GM19025 (cell line): ENCODE data around the gene IGFBP3.
"Not testable (repeated sequence)": the region's sequence is repeated elsewhere in the genome, so short reads cannot be mapped to it uniquely, and the experiment has no call there.

ENCODE experiments used
- ATAC-seq: cut with Tn5 transposase; IDR thresholded peaks from one replicate; pipeline ENCODE4 v1.9.1; 2021; ENCODE audit warnings: mild to moderate bottlenecking, low read depth, moderate library complexity; ENCODE audit not compliant: unreplicated experiment

The IGFBP3 gene

GRCh38 chr7:45920502-45921380, at the start of gene IGFBP3:
TSS of gene IGFBP3 (minus strand) at chr7:45921272. CDS start at chr7:45921140, 132 bp downstream.
- no peak for ATAC-seq

GRCh38 chr7:45970454-45970853, 49.4 kb upstream of the IGFBP3 start:
- ATAC-seq: no peak

- ATAC-seq: no peak
Observed at GRCh38 chr7:45969940-45970339, 48.9 kb upstream of the IGFBP3 start.

GRCh38 chr7:45968856-45969541, 47.9 kb upstream of the IGFBP3 start:
- ATAC-seq: no peak

GRCh38 chr7:45968312-45968711, 47.2 kb upstream of the IGFBP3 start:
- no peak for ATAC-seq

GRCh38 chr7:45967591-45968157, 46.6 kb upstream of the IGFBP3 start:
- no peak for ATAC-seq

- no peak for ATAC-seq
Observed at GRCh38 chr7:45962861-45963260, 41.8 kb upstream of the IGFBP3 start.

GRCh38 chr7:45957721-45958120, 36.6 kb upstream of the IGFBP3 start:
- ATAC-seq: no peak

GRCh38 chr7:45955286-45955685, 34.2 kb upstream of the IGFBP3 start:
- no peak for ATAC-seq

GRCh38 chr7:45953055-45953454, 32.0 kb upstream of the IGFBP3 start:
- ATAC-seq: not testable (repeated sequence)

- ATAC-seq: no peak
Observed at GRCh38 chr7:45944058-45944457, 23.0 kb upstream of the IGFBP3 start.

- ATAC-seq: no peak
Observed at GRCh38 chr7:45940939-45941338, 19.9 kb upstream of the IGFBP3 start.

- ATAC-seq: not testable (repeated sequence)
Observed at GRCh38 chr7:45940237-45940781, 19.2 kb upstream of the IGFBP3 start.

GRCh38 chr7:45939574-45939973, 18.5 kb upstream of the IGFBP3 start:
- ATAC-seq: no peak

- ATAC-seq: no peak
Observed at GRCh38 chr7:45938626-45939302, 17.7 kb upstream of the IGFBP3 start.

GRCh38 chr7:45937862-45938261, 16.8 kb upstream of the IGFBP3 start:
- ATAC-seq: no peak

- no peak for ATAC-seq
Observed at GRCh38 chr7:45937301-45937700, 16.2 kb upstream of the IGFBP3 start.

GRCh38 chr7:45930967-45931366, 9.9 kb upstream of the IGFBP3 start:
- no peak for ATAC-seq

GRCh38 chr7:45927721-45928120, 6.6 kb upstream of the IGFBP3 start:
- no peak for ATAC-seq

- ATAC-seq: no peak
Observed at GRCh38 chr7:45924283-45924682, 3.2 kb upstream of the IGFBP3 start.

GRCh38 chr7:45923818-45924217, 2.7 kb upstream of the IGFBP3 start:
- ATAC-seq: no peak
